VCaP (cell line): ENCODE measurements around the gene ROR2.

ENCODE experiments used
- H3K27ac ChIP-seq: fragments of 450-650 bp; 2 replicates; pipeline ENCODE4 v1.5.1; 2017
- CTCF ChIP-seq: fragments of 450-650 bp; conservative IDR thresholded peaks from 2 replicates; pipeline ENCODE4 v1.5.1; 2017; ENCODE audit warnings: mild to moderate bottlenecking, moderate library complexity

Gene ROR2

GRCh38 chr9:91946653-91947488 is 3.2 kb downstream of the ROR2 start:
- no peak for TF ChIP-seq CTCF
- H3K27ac ChIP-seq, result no peak overlapping the region

- H3K27ac ChIP-seq, result no peak overlapping the region
- no peak for TF ChIP-seq CTCF
These were observed 3.8 kb downstream of the ROR2 start for GRCh38 chr9:91946196-91946595.

- TF ChIP-seq CTCF, result no peak
- 0 out of 2 replicates have a peak overlapping the region, but pooled peaks have one; percentile 8 for H3K27ac ChIP-seq
These were observed 4.5 kb downstream of the ROR2 start for GRCh38 chr9:91945277-91946085.

- TF ChIP-seq CTCF, result no peak
These were observed 5.3 kb downstream of the ROR2 start for GRCh38 chr9:91944711-91945110.

GRCh38 chr9:91943478-91944470 is 6.3 kb downstream of the ROR2 start:
- TF ChIP-seq CTCF, result no peak
- no peak overlapping the region for H3K27ac ChIP-seq

More at GRCh38 chr9:91944711-91945110, 5.3 kb downstream of the ROR2 start:
- no peak overlapping the region for H3K27ac ChIP-seq

GRCh38 chr9:91942201-91942600 is 7.8 kb downstream of the ROR2 start:
- no peak for TF ChIP-seq CTCF
- no peak overlapping the region for H3K27ac ChIP-seq
